ENCODE results near the gene SRGAP2.
"Not testable (repeated sequence)": the region's sequence is repeated elsewhere in the genome, so short reads cannot be mapped to it uniquely, and the experiment has no call there.

SRGAP2 gene

GRCh38 chr1:206205569-206205968, 2.2 kb downstream of the SRGAP2 start:
- DNase-seq (ENCODE audit: low spot score), result not testable (repeated sequence)

DNA sequence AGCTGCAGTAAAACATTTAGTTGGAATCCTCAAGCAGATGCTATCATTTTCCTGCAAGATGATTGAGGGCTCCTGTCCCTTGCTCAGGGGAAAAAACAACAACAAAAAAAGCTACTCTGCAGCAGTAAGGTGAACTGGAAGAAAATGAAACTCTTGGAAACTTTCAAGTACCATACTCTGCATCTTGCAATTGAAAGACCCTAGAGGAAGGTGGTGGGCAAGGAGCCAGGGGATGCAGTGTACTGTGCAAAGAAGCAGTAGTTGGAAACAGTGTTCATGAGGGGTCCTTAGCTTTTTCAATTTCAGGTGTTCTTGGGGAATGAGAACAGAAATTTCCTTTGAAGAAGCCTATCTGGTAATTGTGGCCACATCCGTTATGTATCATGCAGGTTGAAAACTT, 7.5 kb downstream of the SRGAP2 start:
- not testable (repeated sequence) for DNase-seq (ENCODE audit: low spot score)

GRCh38 chr1:206215600-206216392, 12.5 kb downstream of the SRGAP2 start:
- not testable (repeated sequence) for DNase-seq (ENCODE audit: low spot score)

GRCh38 chr1:206218285-206218684, 14.9 kb downstream of the SRGAP2 start:
- not testable (repeated sequence) for DNase-seq (ENCODE audit: low spot score)

DNA sequence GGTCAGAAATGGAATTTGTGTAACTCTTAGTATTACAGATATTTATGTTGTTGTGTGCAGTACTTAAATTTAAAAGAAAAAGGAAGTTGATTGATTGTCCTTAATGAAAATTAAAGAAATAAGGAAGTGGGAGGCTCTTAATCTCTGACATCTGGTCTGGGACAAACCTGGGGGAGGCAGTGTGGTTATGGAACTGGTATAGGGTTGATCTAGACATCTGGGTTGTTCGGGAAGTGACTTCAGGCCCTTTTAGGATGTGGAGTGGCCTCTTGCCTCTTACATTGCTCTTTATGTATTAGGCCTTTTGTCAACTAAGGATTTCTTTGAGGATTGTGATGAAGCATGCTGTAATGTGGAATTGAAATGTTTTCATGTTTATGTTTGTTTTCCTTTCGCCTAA, 15.4 kb downstream of the SRGAP2 start:
- not testable (repeated sequence) for DNase-seq (ENCODE audit: low spot score)

- not testable (repeated sequence) for DNase-seq (ENCODE audit: low spot score)
Measured at GRCh38 chr1:206219514-206220331, 16.4 kb downstream of the SRGAP2 start.

- DNase-seq (ENCODE audit: low spot score), result not testable (repeated sequence)
Measured at GRCh38 chr1:206220332-206221000, 17.1 kb downstream of the SRGAP2 start.

GRCh38 chr1:206221585-206221984, 18.2 kb downstream of the SRGAP2 start:
- not testable (repeated sequence) for DNase-seq (ENCODE audit: low spot score)

- DNase-seq (ENCODE audit: low spot score), result not testable (repeated sequence)
Measured at GRCh38 chr1:206224190-206224776, 20.9 kb downstream of the SRGAP2 start.

GRCh38 chr1:206225386-206225785, 22.0 kb downstream of the SRGAP2 start:
- DNase-seq (ENCODE audit: low spot score), result not testable (repeated sequence)

- not testable (repeated sequence) for DNase-seq (ENCODE audit: low spot score)
Measured at GRCh38 chr1:206226886-206227285, 23.5 kb downstream of the SRGAP2 start.

- not testable (repeated sequence) for DNase-seq (ENCODE audit: low spot score)
Measured at GRCh38 chr1:206229286-206229685, 25.9 kb downstream of the SRGAP2 start.

- DNase-seq (ENCODE audit: low spot score), result not testable (repeated sequence)
Measured at GRCh38 chr1:206231989-206232388, 28.6 kb downstream of the SRGAP2 start.

GRCh38 chr1:206232970-206233645, 29.8 kb downstream of the SRGAP2 start:
- DNase-seq (ENCODE audit: low spot score), result not testable (repeated sequence)

- DNase-seq (ENCODE audit: low spot score), result not testable (repeated sequence)
Measured at GRCh38 chr1:206234189-206234916, 31.0 kb downstream of the SRGAP2 start.

- DNase-seq (ENCODE audit: low spot score), result not testable (repeated sequence)
Measured at GRCh38 chr1:206235190-206235589, 31.8 kb downstream of the SRGAP2 start.

DNA sequence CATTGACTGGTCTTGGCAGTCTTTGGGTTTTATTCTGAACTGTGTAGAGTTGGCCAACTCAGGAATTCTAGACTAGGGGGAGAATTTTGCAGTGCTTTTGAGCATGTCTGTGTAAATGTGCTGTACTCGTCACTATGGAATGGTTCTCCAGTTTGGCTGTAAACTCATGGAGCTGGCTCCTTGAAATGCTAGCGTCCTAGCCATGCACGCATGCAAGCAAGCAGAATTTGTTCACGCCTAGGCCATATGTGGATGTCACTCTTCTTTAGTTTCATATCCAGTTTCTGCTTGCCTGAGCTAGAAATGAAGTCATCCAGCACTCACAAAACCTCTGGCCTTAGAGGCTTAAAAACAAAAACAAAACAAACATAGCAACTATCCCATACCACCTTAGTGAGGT, 36.9 kb downstream of the SRGAP2 start:
- DNase-seq (ENCODE audit: low spot score), result not testable (repeated sequence)

DNA sequence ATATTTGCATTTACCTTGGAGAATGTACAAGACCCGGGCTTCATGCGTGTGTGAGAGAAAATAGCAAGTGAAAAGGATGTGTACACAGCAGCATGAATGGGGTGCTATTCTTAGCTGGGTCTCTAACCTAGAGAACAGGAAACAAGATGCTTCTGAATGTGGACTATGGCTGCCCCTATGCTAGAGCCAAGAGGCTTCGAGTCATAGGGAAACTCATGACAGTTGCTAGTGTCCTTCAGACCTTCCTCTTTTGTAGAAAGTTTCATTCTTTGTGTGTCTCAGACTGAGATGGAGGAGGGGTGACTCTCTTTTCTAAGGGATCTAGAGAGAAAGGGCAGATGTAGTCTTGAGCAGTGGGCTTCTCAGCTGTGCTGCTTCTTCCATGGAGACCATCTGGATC, 40.0 kb downstream of the SRGAP2 start:
- not testable (repeated sequence) for DNase-seq (ENCODE audit: low spot score)

DNA sequence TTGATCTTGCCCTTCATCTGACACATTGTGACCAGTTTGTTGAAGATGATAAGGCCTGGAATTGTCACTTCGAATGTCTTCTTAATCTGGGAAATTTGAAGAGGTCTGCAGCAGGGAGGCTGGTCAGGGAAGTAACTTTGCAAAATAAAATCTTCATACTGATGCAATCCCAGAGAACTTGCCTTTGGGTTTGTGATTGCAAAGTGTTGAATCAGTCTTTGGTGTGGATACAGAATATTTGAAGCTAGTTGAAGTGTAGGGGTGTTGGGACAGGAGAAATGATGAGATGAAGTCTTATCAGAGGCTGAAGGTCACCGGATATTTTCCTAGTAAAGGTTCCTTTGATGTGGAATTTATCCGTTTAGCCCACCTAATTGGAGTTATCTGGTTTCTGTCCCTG, 42.1 kb downstream of the SRGAP2 start:
- DNase-seq (ENCODE audit: low spot score), result not testable (repeated sequence)

DNA sequence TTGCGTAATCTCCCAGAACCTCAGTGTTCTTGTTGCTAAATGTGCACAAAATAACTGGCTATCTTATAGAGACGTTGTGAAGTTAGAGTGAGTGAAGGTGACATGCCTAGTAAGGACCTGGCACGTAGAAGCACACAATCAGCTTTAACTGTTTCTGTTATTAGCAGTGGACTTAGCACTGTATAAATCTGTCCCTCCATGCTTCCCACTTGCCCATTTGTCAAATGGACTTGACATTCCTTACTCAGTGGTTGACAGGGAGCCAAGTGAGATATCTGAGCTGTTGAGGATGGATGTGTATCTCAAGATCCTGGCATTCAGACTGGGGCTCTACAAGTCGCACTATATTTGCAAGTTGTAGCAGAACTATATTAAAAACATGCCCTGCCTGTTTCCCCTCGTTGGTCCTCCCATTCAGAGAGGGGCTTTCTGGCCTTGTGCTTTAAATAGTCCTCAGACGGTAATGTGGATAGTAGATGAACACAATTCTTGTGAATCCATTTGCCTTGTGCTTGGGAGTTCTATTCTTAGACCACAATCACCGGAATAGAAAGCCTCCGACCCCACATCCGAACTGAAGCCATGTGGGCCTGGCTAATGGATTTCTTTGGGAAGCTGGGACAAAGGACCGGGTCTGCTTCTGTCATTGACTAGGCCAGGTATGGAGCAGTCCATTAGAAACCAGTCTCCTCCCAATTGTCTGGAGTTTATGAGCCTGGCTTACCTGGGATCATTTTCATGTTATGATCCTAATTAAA, 43.0 kb downstream of the SRGAP2 start:
- not testable (repeated sequence) for DNase-seq (ENCODE audit: low spot score)

Data from COLO829 (cell line).